ENCODE measurements around the gene CDK11B.
A peak's percentile ranks its signal among the peaks of the same experiment; 100 is the strongest.
"Not testable (repeated sequence)": the region's sequence is repeated elsewhere in the genome, so short reads cannot be mapped to it uniquely, and the experiment has no call there.

The CDK11B gene

DNA sequence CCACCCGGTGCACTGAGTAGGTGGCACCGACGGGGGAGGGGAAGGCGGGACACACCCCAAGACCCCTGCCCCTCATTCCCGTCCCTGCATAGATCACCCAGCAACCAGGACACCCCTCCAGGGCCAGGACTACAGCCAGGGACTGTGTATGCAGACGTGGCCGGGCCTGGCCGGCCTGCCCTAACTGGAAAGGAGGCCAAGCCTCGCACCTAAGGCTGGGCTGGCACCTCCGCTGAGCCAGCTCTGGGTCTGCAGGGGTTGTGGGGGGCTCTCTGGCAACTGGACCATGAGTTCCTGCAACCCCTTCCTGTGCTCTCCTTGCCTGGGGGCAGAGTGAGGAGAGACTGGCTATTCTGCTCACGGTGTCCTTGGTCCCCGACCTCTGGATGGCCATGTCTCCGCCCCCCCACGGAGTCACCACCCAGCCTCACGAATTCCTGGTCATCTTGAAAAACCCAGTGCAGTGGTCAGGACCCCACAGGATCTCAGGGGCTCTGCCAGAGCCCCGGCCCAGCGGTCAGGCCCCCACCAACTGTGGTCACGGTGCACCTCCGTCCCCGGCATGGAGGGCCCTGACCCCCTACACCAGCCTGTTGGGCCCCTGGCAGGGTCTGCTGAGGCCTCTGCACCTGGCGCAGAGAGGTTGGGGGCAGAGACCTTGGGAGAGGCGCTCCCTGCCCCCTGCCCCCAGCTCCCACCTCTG, 57.8 kb downstream of the CDK11B start:
- DNase-seq: no peak

DNA sequence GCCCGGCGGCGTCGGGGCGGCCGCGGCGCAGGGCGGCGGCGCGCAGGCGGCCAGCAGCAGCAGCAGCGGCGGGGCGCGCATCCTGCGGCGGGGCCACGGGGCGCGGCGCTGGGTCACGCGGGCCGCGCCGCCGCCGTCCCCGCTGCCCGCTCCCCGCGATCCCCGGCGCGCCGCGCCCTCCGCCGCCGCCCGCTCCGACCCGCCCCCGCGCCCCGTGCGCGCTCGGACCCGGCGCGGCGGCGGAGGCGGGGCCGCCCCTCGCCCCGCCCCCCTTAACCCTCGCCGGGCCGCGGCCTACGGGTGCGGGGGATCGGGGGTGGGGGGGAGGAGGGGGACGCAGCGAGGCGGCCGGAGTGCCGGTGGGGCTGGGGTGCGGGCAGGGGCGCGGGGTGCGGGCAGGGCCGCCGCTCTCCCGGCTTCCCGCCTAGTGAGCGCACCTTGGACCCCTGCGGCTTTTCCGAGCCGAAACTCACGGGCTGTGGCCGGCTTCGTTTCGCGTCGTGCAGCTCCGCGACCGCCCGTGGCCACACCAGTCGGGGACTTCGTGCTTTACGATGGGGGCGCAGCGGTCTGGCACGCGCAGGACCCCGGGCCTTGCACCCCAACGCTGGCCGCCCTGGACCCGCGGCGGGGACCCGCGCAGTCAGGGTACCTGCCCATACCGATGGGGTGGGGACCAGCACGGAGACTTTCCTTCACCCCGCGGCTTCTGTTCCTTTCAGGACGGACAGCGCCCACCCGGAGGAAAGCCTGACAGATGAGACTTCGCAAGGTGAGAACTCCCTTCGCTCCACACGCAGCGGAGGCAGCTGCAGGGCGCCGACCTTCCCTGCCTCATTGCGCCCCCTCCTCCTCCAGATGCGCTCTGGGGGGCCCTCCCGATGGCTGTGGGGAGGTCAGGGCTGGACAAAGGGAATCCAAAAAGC, 58.6 kb downstream of the CDK11B start, which contains the start of gene FNDC10:
TSS of gene FNDC10 (minus strand) at position 201 of the 926 bp plus-strand sequence. CDS start at position 81, 120 bp downstream.
- DNase-seq: no peak

- DNase-seq: peak in 2 of 56 donors; percentile 16 to 18
Observed at GRCh38 chr1:1599030-1599934, 59.5 kb downstream of the CDK11B start.

- no peak for DNase-seq
Observed at GRCh38 chr1:1598720-1599029, 60.1 kb downstream of the CDK11B start.

GRCh38 chr1:1598051-1598719, 60.6 kb downstream of the CDK11B start:
- no peak for DNase-seq

DNA sequence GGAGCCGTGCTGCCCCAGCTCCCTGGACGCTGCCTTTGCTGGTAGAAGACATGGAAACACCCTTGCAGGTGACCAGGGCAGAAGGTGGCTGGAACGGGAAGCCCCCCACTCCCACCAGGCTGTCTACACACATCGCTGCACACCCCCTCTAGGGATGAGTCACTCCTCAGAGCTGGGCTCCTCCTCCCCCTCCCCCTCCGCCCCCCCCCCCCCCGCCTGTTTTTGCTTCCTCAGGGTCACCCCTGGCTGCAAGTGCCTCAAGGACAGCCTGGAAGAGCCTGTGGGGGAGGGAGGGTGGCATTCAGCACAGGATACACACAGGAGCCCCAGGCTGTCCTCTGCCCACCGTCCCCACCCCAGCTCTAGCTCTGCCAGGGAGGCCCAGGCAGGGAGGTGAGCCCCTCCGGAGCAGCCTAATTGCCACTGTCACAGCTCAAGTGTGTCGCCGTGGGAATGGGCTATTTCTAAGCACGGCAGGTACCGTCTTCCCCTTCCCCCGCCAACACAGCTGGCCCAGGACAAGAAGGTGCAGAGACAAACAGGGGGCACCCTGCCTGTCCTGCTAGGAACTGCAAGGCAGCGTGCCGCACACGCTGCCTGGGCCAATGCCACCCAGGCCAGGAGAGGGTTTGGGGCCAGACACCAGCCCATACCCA, 61.4 kb downstream of the CDK11B start:
- DNase-seq: no peak

- no peak for DNase-seq
Observed at GRCh38 chr1:1596493-1597274, 62.1 kb downstream of the CDK11B start.

DNA sequence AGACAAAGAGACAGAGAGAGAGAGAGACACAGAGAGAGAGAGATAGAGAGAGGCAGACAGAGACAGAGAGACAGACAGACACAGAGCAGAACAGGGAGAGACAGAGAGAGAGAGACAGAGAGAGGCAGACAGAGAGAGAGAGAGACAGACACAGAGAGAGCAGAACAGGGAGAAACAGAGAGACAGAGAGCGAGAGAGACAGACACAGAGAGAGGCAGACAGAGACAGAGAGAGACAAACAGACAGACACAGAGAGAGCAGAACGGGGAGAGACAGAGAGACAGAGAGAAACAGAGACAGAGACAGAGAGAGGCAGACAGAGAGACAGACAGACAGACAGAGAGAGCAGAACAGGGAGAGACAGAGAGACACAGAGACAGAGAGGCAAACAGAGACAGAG, 63.5 kb downstream of the CDK11B start:
- not testable (repeated sequence) for DNase-seq

DNA sequence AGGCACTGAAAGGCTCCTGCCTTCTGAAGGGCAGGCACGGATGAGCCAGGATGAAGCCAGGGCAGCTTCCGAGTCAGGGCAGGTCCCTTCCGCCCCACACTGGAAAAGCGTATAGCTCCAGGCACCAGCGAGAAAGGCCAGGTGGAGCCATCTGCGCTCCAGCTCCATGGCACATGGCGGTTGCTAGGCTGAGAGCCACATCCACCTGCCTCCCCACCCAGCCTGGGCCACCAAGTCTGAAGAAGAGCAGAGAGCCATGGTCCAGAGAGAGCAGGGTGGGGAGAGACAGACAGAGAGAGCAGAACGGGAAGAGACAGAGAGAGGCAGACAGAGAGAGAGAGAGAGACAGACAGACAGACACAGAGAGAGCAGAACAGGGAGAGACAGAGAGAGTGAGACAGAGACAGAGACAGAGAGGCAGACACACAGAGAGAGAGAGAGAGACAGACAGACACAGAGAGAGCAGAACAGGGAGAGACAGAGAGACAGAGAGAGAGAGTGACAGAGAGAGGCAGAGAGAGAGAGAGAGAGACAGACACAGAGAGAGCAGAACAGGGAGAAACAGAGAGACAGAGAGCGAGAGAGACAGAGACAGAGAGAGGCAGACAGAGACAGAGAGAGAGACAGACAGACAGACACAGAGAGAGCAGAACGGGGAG, 64.1 kb downstream of the CDK11B start:
- DNase-seq: no peak

DNA sequence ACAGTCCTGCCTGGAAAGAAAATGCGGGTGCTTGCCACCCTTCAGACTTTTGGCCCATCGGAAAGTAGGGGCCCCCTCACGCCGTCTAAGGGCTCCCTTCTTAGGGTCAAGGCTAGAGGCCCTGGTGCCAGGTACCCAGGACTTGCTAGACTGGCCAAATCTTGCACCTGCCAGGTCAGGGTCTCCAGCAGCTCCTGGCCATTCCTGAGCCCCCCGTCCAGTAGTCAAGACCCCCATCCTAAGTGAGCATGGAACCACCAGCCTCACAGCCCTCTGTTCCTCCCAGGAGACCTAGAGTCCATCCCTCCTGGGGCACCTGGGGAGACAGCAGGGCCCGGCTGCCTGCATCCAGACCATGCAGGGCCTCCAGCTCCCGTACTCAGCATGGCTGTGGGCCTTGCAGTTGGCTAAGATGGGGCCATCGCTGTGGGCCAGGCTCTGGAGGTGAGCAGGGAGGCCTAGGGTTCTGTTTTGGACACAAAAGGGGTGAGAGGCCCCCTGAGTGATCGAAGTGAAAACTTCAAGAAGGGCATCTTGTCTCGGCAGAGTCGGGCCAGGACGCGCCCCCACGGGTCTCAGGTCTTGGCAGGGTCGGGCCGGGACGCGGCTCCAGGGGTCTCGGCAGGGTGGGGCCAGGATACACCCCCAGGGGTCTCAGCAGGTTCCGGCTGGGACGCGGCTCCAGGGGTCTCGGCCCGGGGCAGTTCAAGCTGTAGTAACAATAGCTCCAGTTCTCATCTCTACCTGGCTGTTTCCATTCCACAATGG, 64.8 kb downstream of the CDK11B start:
- no peak for DNase-seq

GRCh38 chr1:1591452-1591851, 67.4 kb downstream of the CDK11B start:
- DNase-seq: no peak
